GM18861 (cell line): Measurements from ENCODE around the gene SLFN11.
"Not testable (repeated sequence)": the region's sequence is repeated elsewhere in the genome, so short reads cannot be mapped to it uniquely, and the experiment has no call there.

Experiments used
- ATAC-seq: cut with Tn5 transposase; IDR thresholded peaks from one replicate; pipeline ENCODE4 v1.9.1; 2021; ENCODE audit not compliant: unreplicated experiment

Gene SLFN11

GRCh38 chr17:35373534-35373983 lies at the start of gene SLFN11:
Gene SLFN11, minus strand, starts transcription at chr17:35373621. Its CDS starts 9,814 bp downstream, at chr17:35363807.
- ATAC-seq, result peak; percentile 36

GRCh38 chr17:35421069-35421468 lies 47.6 kb upstream of the SLFN11 start:
- ATAC-seq, result not testable (repeated sequence)

- no peak for ATAC-seq
These were observed 43.2 kb upstream of the SLFN11 start for GRCh38 chr17:35416659-35417058.

- not testable (repeated sequence) for ATAC-seq
These were observed 41.3 kb upstream of the SLFN11 start for GRCh38 chr17:35414707-35415106.

GRCh38 chr17:35414247-35414646 lies 40.8 kb upstream of the SLFN11 start:
- ATAC-seq, result no peak

GRCh38 chr17:35407531-35407930 lies 34.1 kb upstream of the SLFN11 start:
- no peak for ATAC-seq

GRCh38 chr17:35406568-35406967 lies 33.1 kb upstream of the SLFN11 start:
- no peak for ATAC-seq

- ATAC-seq, result no peak
These were observed 30.9 kb upstream of the SLFN11 start for GRCh38 chr17:35404360-35404759.

GRCh38 chr17:35393783-35394182 lies 20.4 kb upstream of the SLFN11 start:
- ATAC-seq, result not testable (repeated sequence)

- ATAC-seq, result no peak
These were observed 17.2 kb upstream of the SLFN11 start for GRCh38 chr17:35390663-35391062.

GRCh38 chr17:35390156-35390555 lies 16.7 kb upstream of the SLFN11 start:
- no peak for ATAC-seq

- no peak for ATAC-seq
These were observed 14.1 kb upstream of the SLFN11 start for GRCh38 chr17:35387496-35387895.

- ATAC-seq, result no peak
These were observed 4.3 kb upstream of the SLFN11 start for GRCh38 chr17:35377706-35378105.

- no peak for ATAC-seq
These were observed 3.6 kb upstream of the SLFN11 start for GRCh38 chr17:35377068-35377467.

- no peak for ATAC-seq
These were observed 2.8 kb upstream of the SLFN11 start for GRCh38 chr17:35376245-35376644.

- no peak for ATAC-seq
These were observed 1.4 kb upstream of the SLFN11 start for GRCh38 chr17:35374766-35375344.

- ATAC-seq, result no peak
These were observed 754 bp upstream of the SLFN11 start for GRCh38 chr17:35373984-35374765.

- no peak for ATAC-seq
These were observed 431 bp downstream of the SLFN11 start for GRCh38 chr17:35372846-35373533.

GRCh38 chr17:35371934-35372333 lies 1.5 kb downstream of the SLFN11 start:
- ATAC-seq, result no peak

- peak; percentile 77 for ATAC-seq
These were observed 5.2 kb downstream of the SLFN11 start for GRCh38 chr17:35368081-35368830.

GRCh38 chr17:35361027-35361426 lies 12.4 kb downstream of the SLFN11 start:
- no peak for ATAC-seq
